K562 (cell line): ENCODE results near the gene SHB. TPM values are rescaled to one million over a fixed set of nuclear protein-coding genes. Genes with fewer than 3 reads are reported as not detected.

Source experiments
- ATAC-seq: fragments of 200-7000 bp; cut with Tn5 transposase; 3 replicates; pipeline ENCODE4 v1.9.1; 2020; ENCODE audit warnings: moderate library complexity
- BruUV-seq: library from RNA; stranded (reverse); fragments of 400-500 nt; replicated peaks from 2 replicates; lab custom pipeline; 2021; lab: Mats Ljungman, UMichigan
- CTCF ChIA-PET: fragments of 300-600 bp; formaldehyde crosslinking; extraction: SDS; loops from one replicate; lab custom pipeline; 2021; ENCODE audit warnings: low intra/inter-chr PET ratio; lab: Yijun Ruan, JAX
- POLR2A ChIA-PET: fragments of 300-600, 350-650 bp; sonication (Branson Sonifier 250); formaldehyde crosslinking; extraction: SDS; loops from one replicate; lab custom pipeline; 2021; ENCODE audit warnings: antibody characterized with exemption, inconsistent platforms; lab: Yijun Ruan, JAX
- DNase-seq, 4 experiments: peaks; one replicate each; pipeline versions ENCODE4 v3.0.0 to v3.0.0-alpha.2; 2011 to 2018; ENCODE audit warnings: low spot score in 3 of 4, mixed read lengths in 3 of 4; ENCODE audit errors: extremely low read depth in 1 of 4
- FAIRE-seq: peaks from 2 replicates; lab custom pipeline; 2011; peaks lifted over from hg19 to GRCh38; lab: Jason Lieb, UNC
- H2AFZ ChIP-seq: 2 replicates; pipeline ENCODE4 v1.6.0; 2011; ENCODE audit warnings: low read depth, low read length, control low read depth, inconsistent platforms
- H3K27ac ChIP-seq: fragments of 200-600 bp; 3 replicates; pipeline ENCODE4 v1.8.0; 2011; ENCODE audit warnings: low read depth, mild to moderate bottlenecking, control low read depth, inconsistent platforms, low read length, moderate library complexity, mixed read lengths; ENCODE audit errors: extremely low read depth
- H3K27me3 ChIP-seq, 2 experiments: fragments of 300-600 bp in 1 of 2; 2 replicates in 1 of 2; 3 replicates in 1 of 2; pipeline versions ENCODE4 v1.6.0 to v1.8.0; 2011; ENCODE audit warnings: inconsistent platforms in 2 of 2, low read length in 2 of 2, mild to moderate bottlenecking in 1 of 2, mixed read lengths in 1 of 2, moderate library complexity in 1 of 2; ENCODE audit not compliant: control insufficient read depth in 2 of 2, insufficient read depth in 2 of 2
- H3K36me3 ChIP-seq: fragments of 300-600 bp; 3 replicates; pipeline ENCODE4 v1.8.0; 2011; ENCODE audit warnings: mild to moderate bottlenecking, low read length, inconsistent platforms; ENCODE audit not compliant: control insufficient read depth, insufficient read depth
- H3K4me1 ChIP-seq, 2 experiments: fragments of 200-600 bp in 1 of 2; replicated peaks in 1 of 2; 2 replicates in 1 of 2; 3 replicates in 1 of 2; pipeline versions ENCODE4 v1.5.1 to v1.8.0; 2011; ENCODE audit warnings: inconsistent platforms in 2 of 2, low read length in 2 of 2, mild to moderate bottlenecking in 1 of 2, mixed read lengths in 1 of 2, moderate library complexity in 1 of 2; ENCODE audit not compliant: control insufficient read depth in 2 of 2, insufficient read depth in 2 of 2
- H3K4me2 ChIP-seq: 2 replicates; pipeline ENCODE4 v1.6.1; 2011; ENCODE audit warnings: low read length, control low read depth, inconsistent platforms, mixed read lengths; ENCODE audit not compliant: insufficient read depth
- H3K4me3 ChIP-seq: fragments of 200-600 bp; sonication (generic), shearing (Covaris generic); 2 replicates; pipeline ENCODE4 v1.5.1; 2016; ENCODE audit warnings: control low read depth, inconsistent platforms
- H3K79me2 ChIP-seq: fragments of 200-600 bp; 3 replicates; pipeline ENCODE4 v1.8.0; 2011; ENCODE audit warnings: low read length, inconsistent platforms; ENCODE audit not compliant: control insufficient read depth, insufficient read depth
- H3K9ac ChIP-seq, 2 experiments: 2 replicates each; pipeline versions ENCODE4 v1.6.0 to v1.6.1; 2011; ENCODE audit warnings: low read depth in 2 of 2, low read length in 2 of 2, control low read depth in 1 of 2, inconsistent platforms in 1 of 2, mild to moderate bottlenecking in 1 of 2, mixed read lengths in 1 of 2; ENCODE audit not compliant: insufficient read depth in 1 of 2
- H3K9me1 ChIP-seq: one replicate; pipeline ENCODE4 v1.6.0; 2011; ENCODE audit warnings: inconsistent platforms, mild to moderate bottlenecking, low read length, moderate library complexity; ENCODE audit not compliant: control insufficient read depth, insufficient read depth
- H3K9me3 ChIP-seq: replicated peaks from 2 replicates; pipeline ENCODE4 v1.5.1; 2011; ENCODE audit warnings: low read depth, low read length, inconsistent platforms; ENCODE audit not compliant: control insufficient read depth, insufficient read depth
- H4K20me1 ChIP-seq: replicated peaks from 2 replicates; pipeline ENCODE4 v1.6.1; 2011; ENCODE audit warnings: low read length, inconsistent platforms, mixed read lengths; ENCODE audit not compliant: control insufficient read depth, insufficient read depth
- ATF2 ChIP-seq: sonication (generic); formaldehyde crosslinking; IDR thresholded peaks from 2 replicates; pipeline ENCODE4 v1.8.1; 2022; ENCODE audit warnings: missing genetic modification reagents
- CREBBP ChIP-seq: IDR thresholded peaks from one replicate; pipeline ENCODE4 v1.6.1; 2012; ENCODE audit warnings: low read depth, mild to moderate bottlenecking, control low read depth, inconsistent platforms, low read length
- FOXJ2 ChIP-seq: fragments of 200-800 bp; sonication (Bioruptor generic); IDR thresholded peaks from 2 replicates; pipeline ENCODE4 v1.6.1; 2016; ENCODE audit warnings: missing genetic modification characterization, missing compliant biosample characterization
- NFRKB ChIP-seq: fragments of 450-650 bp; IDR thresholded peaks from 2 replicates; pipeline ENCODE4 v1.6.1; 2016; ENCODE audit warnings: low read depth
- PPARD ChIP-seq: fragments of 250-450 bp; sonication (Bioruptor Pico); IDR thresholded peaks from 2 replicates; pipeline ENCODE4 v1.8.0; 2022; ENCODE audit warnings: inconsistent platforms, mild to moderate bottlenecking, moderate library complexity
- RNF2 ChIP-seq: sonication (generic); IDR thresholded peaks from 2 replicates; pipeline ENCODE4 v1.6.1; 2016
- SMAD2 ChIP-seq: fragments of 150-350 bp; IDR thresholded peaks from 2 replicates; pipeline ENCODE4 v1.6.1; 2014; ENCODE audit warnings: low read depth, mild to moderate bottlenecking, low read length
- SMAD4 ChIP-seq: fragments of 250-450 bp; sonication (Bioruptor Pico); conservative IDR thresholded peaks from 2 replicates; pipeline ENCODE4 v1.8.0; 2021; ENCODE audit warnings: inconsistent platforms, mild to moderate bottlenecking, moderate library complexity
- ZNF133 ChIP-seq: fragments of 250-450 bp; sonication (Bioruptor Pico); IDR thresholded peaks from 2 replicates; pipeline ENCODE4 v1.4.0; 2020; ENCODE audit warnings: mild to moderate bottlenecking
- ZNF263 ChIP-seq: sonication (generic); formaldehyde crosslinking; IDR thresholded peaks from 2 replicates; pipeline ENCODE4 v1.8.0; 2022; ENCODE audit warnings: mild to moderate bottlenecking, missing genetic modification reagents, borderline replicate concordance
- ZNF830 ChIP-seq: fragments of 250-450 bp; sonication (Bioruptor Pico); IDR thresholded peaks from 2 replicates; pipeline ENCODE4 v1.5.0; 2021; ENCODE audit warnings: mild to moderate bottlenecking
- WGBS: fragments of 100-300 bp; shearing (Covaris generic); methylation state at CpG from one replicate; pipeline ENCODE4 v1.1.6; 2016; ENCODE audit warnings: low coverage, mixed read lengths; ENCODE audit not compliant: insufficient coverage; ENCODE audit errors: missing lambda C conversion rate; 5-methylcytosine and 5-hydroxymethylcytosine counted together
- in situ Hi-C: fragments of 300-500 bp; cut with MboI; formaldehyde crosslinking; loops from 4 replicates; pipeline ENCODE4 v1.15.0; 2018; ENCODE audit warnings: inconsistent platforms, mixed read lengths
- intact Hi-C: fragments of 100-400 bp; cut with micrococcal nuclease; formaldehyde crosslinking; loops from 2 replicates; pipeline ENCODE4 v1.14.2; 2022
- polyA plus RNA-seq, 8 experiments: library from polyadenylated mRNA; depleted of rRNA in 4 of 8; stranded (reverse) in 5 of 8; unstranded in 3 of 8; fragments of >200 nt; fragmentation: Nextera tagmentation in 2 of 8; fragmentation: Illumina TruSeq in 1 of 8; extraction: Ambion mirVana in 2 of 8; extraction: Trizol in 1 of 8; gene quantifications; 2 replicates each; pipeline versions ENCODE4 v1.2.1 to v1.2.3, GENCODE V29; 2011 to 2014; ENCODE audit warnings: inconsistent platforms in 1 of 8, missing spikeins in 1 of 8
- total RNA-seq, 7 experiments: library from RNA; depleted of rRNA in 6 of 7; stranded (reverse); fragments of >200 nt in 6 of 7; fragmentation: Illumina TruSeq in 2 of 7; extraction: Trizol in 2 of 7; gene quantifications; 2 replicates each; pipeline versions ENCODE4 v1.2.1 to v1.2.3, GENCODE V29; 2011 to 2021; ENCODE audit warnings: low replicate concordance in 1 of 7
- TF ChIP-seq, protein P1 (sequence below): fragments of 450-650 bp; formaldehyde crosslinking; conservative IDR thresholded peaks from 2 replicates; pipeline ENCODE4 v1.4.0; 2022; ENCODE audit warnings: mild to moderate bottlenecking, missing genetic modification characterization

SHB gene
- total and polyA plus RNA-seq, 9 of the 15 experiments (the other 6 are each of a cell fraction or from before 2014, with no cell fraction given) = 0.78 to 16.0 (median 5.3) TPM

DNA sequence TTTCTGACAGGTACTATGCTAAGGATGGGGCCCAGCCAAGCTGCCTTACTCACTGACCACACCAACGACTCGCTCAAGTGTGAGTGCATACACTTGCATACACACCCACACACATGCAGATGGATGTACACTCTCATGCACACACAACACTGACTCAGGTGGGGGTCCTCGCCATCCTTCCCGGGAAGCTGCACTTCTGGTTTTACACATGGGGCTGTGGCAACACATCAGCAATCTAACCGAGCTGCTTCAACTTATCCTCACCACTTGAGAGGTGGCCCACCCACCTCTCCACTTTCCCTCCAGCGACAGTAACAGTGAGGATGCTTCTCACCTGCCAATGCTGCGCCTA lies 97.9 kb downstream of the SHB start:
- ATAC-seq (no peak), DNase-seq (no peak)
- no TSS peak for BruUV-seq

More for the DNA sequence above, 97.9 kb downstream of the SHB start:
- H4K20me1 ChIP-seq = peaks cover 18% of the 10 kb centered on the region
- intact Hi-C loops (loop anchor here (5.0 kb wide), 1 partner anchor 116 kb away; no protein-coding TSS in a partner anchor), in situ Hi-C loops (no loop called here)
- peaks cover 4% of the 10 kb centered on the region; the same call in 2 of the 3 replicates for H3K36me3 ChIP-seq
- no peak overlapping the region for H3K4me2 ChIP-seq
- H2AFZ ChIP-seq = no peak overlapping the region
- TF ChIP-seq PPARD = no peak
- no peak for TF ChIP-seq ATF2
- TF ChIP-seq ZNF133 (CRISPR knock-in tag) = no peak
- TF ChIP-seq, protein P1, sequence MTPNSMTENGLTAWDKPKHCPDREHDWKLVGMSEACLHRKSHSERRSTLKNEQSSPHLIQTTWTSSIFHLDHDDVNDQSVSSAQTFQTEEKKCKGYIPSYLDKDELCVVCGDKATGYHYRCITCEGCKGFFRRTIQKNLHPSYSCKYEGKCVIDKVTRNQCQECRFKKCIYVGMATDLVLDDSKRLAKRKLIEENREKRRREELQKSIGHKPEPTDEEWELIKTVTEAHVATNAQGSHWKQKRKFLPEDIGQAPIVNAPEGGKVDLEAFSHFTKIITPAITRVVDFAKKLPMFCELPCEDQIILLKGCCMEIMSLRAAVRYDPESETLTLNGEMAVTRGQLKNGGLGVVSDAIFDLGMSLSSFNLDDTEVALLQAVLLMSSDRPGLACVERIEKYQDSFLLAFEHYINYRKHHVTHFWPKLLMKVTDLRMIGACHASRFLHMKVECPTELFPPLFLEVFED = no peak
- no peak for TF ChIP-seq ZNF263 (CRISPR knock-in tag)
- TF ChIP-seq RNF2 = no peak
- no peak for TF ChIP-seq SMAD4 (CRISPR knock-in tag)
- no peak for TF ChIP-seq CREBBP
- no peak for TF ChIP-seq NFRKB
- no peak for TF ChIP-seq SMAD2
- no peak for TF ChIP-seq ZNF830 (CRISPR knock-in tag)
- no peak for TF ChIP-seq FOXJ2 (tag)
- H3K9ac ChIP-seq = no peak overlapping the region
- no peak overlapping the region for H3K27ac ChIP-seq
- peaks cover 16% of the 10 kb centered on the region for H3K9me1 ChIP-seq
- H3K79me2 ChIP-seq = no peaks in the 10 kb centered on the region
- peaks cover 14 to 15% of the 10 kb centered on the region in 2 experiments for H3K4me1 ChIP-seq
- no peaks in the 10 kb centered on the region for H3K27me3 ChIP-seq
- H3K9me3 ChIP-seq = no peaks in the 10 kb centered on the region
- ChIA-PET CTCF (no interaction called here), POLR2A (interaction anchor here (0.9 to 1.6 kb wide), 5 partner anchors 9 to 138 kb away, joined by 3 to 4 read pairs (median 4); no protein-coding TSS in a partner anchor)
- H3K4me3 ChIP-seq = no peak overlapping the region
- WGBS = 78% methylated on average over 7 of the region's 7 CpGs
- no peak for FAIRE-seq
